ENCODE data around the gene ADORA1.

DNA sequence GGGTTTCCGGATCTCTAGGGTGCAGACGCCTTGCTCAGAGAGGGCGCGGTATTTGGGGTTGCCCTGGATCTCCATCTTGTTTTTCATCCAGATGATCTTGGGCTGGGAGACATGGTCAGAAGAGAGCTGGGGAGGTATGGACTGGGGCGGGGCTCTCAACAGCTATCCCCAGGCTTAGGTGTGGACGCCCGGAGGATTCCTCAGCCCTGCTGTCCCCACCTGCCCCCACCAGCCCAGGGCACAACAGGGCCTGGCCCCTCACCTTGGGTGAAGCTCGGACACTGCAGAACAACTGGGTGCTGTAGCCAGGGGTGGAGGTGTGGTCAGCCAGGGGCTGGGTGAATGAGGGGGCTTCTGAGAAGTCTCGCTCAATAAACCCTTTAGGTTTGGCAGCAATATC, 41.5 kb downstream of the ADORA1 start:
- no peak for TF ChIP-seq EZH2 (IDR thresholded peaks at IDR 0.05; ENCODE audit: low read length)
- TF ChIP-seq, protein P1, sequence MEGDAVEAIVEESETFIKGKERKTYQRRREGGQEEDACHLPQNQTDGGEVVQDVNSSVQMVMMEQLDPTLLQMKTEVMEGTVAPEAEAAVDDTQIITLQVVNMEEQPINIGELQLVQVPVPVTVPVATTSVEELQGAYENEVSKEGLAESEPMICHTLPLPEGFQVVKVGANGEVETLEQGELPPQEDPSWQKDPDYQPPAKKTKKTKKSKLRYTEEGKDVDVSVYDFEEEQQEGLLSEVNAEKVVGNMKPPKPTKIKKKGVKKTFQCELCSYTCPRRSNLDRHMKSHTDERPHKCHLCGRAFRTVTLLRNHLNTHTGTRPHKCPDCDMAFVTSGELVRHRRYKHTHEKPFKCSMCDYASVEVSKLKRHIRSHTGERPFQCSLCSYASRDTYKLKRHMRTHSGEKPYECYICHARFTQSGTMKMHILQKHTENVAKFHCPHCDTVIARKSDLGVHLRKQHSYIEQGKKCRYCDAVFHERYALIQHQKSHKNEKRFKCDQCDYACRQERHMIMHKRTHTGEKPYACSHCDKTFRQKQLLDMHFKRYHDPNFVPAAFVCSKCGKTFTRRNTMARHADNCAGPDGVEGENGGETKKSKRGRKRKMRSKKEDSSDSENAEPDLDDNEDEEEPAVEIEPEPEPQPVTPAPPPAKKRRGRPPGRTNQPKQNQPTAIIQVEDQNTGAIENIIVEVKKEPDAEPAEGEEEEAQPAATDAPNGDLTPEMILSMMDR (optimal IDR thresholded peaks at IDR 0.05 in 1 of 3, IDR thresholded peaks at IDR 0.05 in 1 of 3, conservative IDR thresholded peaks at IDR 0.05 in 1 of 3; ENCODE audit: extremely low read depth in 1 of 3, insufficient read depth in 2 of 3, low read length in 3 of 3): no peak
